ENCODE data around the gene TRAPPC14.

DNA sequence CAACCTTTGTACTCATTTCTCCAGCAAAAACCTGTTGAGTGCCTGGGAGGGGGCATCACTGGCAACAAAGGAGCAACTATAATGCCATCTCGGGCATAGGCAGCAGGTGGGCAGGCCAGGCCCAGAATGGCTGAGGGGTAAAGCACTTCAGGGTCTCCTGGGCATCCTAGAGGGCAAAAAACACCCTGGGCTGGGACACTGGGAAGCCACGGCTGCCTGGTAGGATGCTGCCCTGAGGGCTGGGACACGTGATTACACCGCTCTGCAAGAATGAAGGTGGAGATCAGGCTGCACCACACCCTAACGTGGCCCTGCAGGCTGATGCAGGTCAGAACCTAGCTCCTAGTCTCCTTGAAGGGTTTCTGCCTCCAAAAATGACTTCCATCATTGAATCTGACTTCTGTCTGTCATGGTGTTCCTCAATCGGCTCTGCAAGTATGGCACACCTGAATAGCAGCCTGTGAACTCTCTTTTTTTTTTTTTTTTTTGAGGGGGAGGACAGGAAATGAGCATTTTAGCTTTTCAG is 4.5 kb upstream of the TRAPPC14 start:
- TF ChIP-seq, protein P1, sequence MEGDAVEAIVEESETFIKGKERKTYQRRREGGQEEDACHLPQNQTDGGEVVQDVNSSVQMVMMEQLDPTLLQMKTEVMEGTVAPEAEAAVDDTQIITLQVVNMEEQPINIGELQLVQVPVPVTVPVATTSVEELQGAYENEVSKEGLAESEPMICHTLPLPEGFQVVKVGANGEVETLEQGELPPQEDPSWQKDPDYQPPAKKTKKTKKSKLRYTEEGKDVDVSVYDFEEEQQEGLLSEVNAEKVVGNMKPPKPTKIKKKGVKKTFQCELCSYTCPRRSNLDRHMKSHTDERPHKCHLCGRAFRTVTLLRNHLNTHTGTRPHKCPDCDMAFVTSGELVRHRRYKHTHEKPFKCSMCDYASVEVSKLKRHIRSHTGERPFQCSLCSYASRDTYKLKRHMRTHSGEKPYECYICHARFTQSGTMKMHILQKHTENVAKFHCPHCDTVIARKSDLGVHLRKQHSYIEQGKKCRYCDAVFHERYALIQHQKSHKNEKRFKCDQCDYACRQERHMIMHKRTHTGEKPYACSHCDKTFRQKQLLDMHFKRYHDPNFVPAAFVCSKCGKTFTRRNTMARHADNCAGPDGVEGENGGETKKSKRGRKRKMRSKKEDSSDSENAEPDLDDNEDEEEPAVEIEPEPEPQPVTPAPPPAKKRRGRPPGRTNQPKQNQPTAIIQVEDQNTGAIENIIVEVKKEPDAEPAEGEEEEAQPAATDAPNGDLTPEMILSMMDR (IDR thresholded peaks at IDR 0.05), result no peak
- TF ChIP-seq POLR2A (IDR thresholded peaks at IDR 0.05), result no peak

Data from thyroid gland (tissue), 4 donors.